GM12878 (cell line): ENCODE results near the gene ACOT7.
"Not testable (repeated sequence)": the region's sequence is repeated elsewhere in the genome, so short reads cannot be mapped to it uniquely, and the experiment has no call there.

Experiments
- CBX5 ChIP-seq: sonication (generic); IDR thresholded peaks from 2 replicates; pipeline ENCODE4 v1.6.1; 2016; ENCODE audit warnings: low read depth, moderate library complexity, mild to moderate bottlenecking, inconsistent platforms
- GABPA ChIP-seq: IDR thresholded peaks from 2 replicates; pipeline ENCODE4 v1.6.1; 2014; ENCODE audit warnings: antibody characterized with exemption, low read depth, mild to moderate bottlenecking, inconsistent platforms
- KDM1A ChIP-seq: fragments of 200-600 bp; sonication (generic); IDR thresholded peaks from 2 replicates; pipeline ENCODE4 v1.6.1; 2016; ENCODE audit warnings: borderline replicate concordance
- SMAD1 ChIP-seq: fragments of 450-650 bp; IDR thresholded peaks from 2 replicates; pipeline ENCODE4 v1.6.1; 2018; ENCODE audit warnings: mild to moderate bottlenecking, low read depth; ENCODE audit not compliant: partially characterized antibody
- TF ChIP-seq, protein P1 (sequence below): fragments of 450-650 bp; IDR thresholded peaks from 2 replicates; pipeline ENCODE4 v1.6.1; 2018; ENCODE audit warnings: mild to moderate bottlenecking, low read depth, moderate library complexity; ENCODE audit not compliant: partially characterized antibody
- TF ChIP-seq, protein P2 (sequence below): fragments of 450-650 bp; formaldehyde crosslinking; IDR thresholded peaks from 2 replicates; pipeline ENCODE4 v1.5.0; 2022; ENCODE audit warnings: mild to moderate bottlenecking, missing genetic modification characterization
- TF ChIP-seq, protein P3 (sequence below), 3 experiments: IDR thresholded peaks in 2 of 3; conservative IDR thresholded peaks in 1 of 3; 2 replicates each; pipeline ENCODE4 v1.5.1; 2011; ENCODE audit warnings: low read depth in 3 of 3, low read length in 3 of 3, mild to moderate bottlenecking in 3 of 3, control low read depth in 2 of 3, moderate library complexity in 2 of 3, inconsistent platforms in 1 of 3, mixed read lengths in 1 of 3; ENCODE audit not compliant: control insufficient read depth in 2 of 3, insufficient read depth in 1 of 3; ENCODE audit errors: extremely low read depth in 1 of 3
- TF ChIP-seq, protein P4 (sequence below): IDR thresholded peaks from 2 replicates; pipeline ENCODE4 v1.6.1; 2011; ENCODE audit warnings: low read depth, low read length, improper control_type of control experiment, borderline replicate concordance

DNA sequence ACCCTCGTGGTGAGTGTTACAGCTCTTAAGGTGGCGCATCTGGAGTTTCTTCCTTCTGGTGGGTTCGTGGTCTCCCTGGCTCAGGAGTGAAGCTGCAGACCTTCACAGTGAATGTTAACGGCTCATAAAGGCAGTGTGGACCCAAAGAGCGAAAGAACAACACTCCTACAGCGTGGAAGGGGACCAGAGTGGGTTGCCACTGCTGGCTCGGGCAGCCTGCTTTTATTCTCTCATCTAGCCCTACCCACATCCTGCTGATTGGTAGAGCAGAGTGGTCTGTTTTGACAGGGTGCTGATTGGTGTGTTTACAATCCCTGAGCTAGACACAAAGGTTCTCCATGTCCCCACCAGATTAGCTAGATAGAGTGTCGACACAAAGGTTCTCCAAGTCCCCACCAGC is 1.6 kb upstream of the ACOT7 start:
- TF ChIP-seq, protein P1, sequence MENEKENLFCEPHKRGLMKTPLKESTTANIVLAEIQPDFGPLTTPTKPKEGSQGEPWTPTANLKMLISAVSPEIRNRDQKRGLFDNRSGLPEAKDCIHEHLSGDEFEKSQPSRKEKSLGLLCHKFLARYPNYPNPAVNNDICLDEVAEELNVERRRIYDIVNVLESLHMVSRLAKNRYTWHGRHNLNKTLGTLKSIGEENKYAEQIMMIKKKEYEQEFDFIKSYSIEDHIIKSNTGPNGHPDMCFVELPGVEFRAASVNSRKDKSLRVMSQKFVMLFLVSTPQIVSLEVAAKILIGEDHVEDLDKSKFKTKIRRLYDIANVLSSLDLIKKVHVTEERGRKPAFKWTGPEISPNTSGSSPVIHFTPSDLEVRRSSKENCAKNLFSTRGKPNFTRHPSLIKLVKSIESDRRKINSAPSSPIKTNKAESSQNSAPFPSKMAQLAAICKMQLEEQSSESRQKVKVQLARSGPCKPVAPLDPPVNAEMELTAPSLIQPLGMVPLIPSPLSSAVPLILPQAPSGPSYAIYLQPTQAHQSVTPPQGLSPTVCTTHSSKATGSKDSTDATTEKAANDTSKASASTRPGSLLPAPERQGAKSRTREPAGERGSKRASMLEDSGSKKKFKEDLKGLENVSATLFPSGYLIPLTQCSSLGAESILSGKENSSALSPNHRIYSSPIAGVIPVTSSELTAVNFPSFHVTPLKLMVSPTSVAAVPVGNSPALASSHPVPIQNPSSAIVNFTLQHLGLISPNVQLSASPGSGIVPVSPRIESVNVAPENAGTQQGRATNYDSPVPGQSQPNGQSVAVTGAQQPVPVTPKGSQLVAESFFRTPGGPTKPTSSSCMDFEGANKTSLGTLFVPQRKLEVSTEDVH = not testable (repeated sequence)
- TF ChIP-seq, protein P2, sequence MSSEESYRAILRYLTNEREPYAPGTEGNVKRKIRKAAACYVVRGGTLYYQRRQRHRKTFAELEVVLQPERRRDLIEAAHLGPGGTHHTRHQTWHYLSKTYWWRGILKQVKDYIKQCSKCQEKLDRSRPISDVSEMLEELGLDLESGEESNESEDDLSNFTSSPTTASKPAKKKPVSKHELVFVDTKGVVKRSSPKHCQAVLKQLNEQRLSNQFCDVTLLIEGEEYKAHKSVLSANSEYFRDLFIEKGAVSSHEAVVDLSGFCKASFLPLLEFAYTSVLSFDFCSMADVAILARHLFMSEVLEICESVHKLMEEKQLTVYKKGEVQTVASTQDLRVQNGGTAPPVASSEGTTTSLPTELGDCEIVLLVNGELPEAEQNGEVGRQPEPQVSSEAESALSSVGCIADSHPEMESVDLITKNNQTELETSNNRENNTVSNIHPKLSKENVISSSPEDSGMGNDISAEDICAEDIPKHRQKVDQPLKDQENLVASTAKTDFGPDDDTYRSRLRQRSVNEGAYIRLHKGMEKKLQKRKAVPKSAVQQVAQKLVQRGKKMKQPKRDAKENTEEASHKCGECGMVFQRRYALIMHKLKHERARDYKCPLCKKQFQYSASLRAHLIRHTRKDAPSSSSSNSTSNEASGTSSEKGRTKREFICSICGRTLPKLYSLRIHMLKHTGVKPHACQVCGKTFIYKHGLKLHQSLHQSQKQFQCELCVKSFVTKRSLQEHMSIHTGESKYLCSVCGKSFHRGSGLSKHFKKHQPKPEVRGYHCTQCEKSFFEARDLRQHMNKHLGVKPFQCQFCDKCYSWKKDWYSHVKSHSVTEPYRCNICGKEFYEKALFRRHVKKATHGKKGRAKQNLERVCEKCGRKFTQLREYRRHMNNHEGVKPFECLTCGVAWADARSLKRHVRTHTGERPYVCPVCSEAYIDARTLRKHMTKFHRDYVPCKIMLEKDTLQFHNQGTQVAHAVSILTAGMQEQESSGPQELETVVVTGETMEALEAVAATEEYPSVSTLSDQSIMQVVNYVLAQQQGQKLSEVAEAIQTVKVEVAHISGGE (CRISPR knock-in tag) = not testable (repeated sequence)
- not testable (repeated sequence) for TF ChIP-seq GABPA, SMAD1, CBX5, KDM1A
- TF ChIP-seq, protein P3, sequence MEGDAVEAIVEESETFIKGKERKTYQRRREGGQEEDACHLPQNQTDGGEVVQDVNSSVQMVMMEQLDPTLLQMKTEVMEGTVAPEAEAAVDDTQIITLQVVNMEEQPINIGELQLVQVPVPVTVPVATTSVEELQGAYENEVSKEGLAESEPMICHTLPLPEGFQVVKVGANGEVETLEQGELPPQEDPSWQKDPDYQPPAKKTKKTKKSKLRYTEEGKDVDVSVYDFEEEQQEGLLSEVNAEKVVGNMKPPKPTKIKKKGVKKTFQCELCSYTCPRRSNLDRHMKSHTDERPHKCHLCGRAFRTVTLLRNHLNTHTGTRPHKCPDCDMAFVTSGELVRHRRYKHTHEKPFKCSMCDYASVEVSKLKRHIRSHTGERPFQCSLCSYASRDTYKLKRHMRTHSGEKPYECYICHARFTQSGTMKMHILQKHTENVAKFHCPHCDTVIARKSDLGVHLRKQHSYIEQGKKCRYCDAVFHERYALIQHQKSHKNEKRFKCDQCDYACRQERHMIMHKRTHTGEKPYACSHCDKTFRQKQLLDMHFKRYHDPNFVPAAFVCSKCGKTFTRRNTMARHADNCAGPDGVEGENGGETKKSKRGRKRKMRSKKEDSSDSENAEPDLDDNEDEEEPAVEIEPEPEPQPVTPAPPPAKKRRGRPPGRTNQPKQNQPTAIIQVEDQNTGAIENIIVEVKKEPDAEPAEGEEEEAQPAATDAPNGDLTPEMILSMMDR (IDR thresholded peaks at IDR 0.05 in 2 of 3, conservative IDR thresholded peaks at IDR 0.05 in 1 of 3; ENCODE audit: control insufficient read depth in 2 of 3, extremely low read depth in 1 of 3, insufficient read depth in 1 of 3, low read depth in 3 of 3, low read length in 3 of 3) = not testable (repeated sequence)
- TF ChIP-seq, protein P4, sequence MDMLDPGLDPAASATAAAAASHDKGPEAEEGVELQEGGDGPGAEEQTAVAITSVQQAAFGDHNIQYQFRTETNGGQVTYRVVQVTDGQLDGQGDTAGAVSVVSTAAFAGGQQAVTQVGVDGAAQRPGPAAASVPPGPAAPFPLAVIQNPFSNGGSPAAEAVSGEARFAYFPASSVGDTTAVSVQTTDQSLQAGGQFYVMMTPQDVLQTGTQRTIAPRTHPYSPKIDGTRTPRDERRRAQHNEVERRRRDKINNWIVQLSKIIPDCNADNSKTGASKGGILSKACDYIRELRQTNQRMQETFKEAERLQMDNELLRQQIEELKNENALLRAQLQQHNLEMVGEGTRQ = not testable (repeated sequence)
